HG02981 (cell line): ENCODE measurements around the gene ZNF18.
"Not testable (repeated sequence)": the region's sequence is repeated elsewhere in the genome, so short reads cannot be mapped to it uniquely, and the experiment has no call there.

Experiments
- ATAC-seq: cut with Tn5 transposase; IDR thresholded peaks from one replicate; pipeline ENCODE4 v1.9.1; 2021; ENCODE audit warnings: mild to moderate bottlenecking, moderate library complexity; ENCODE audit not compliant: unreplicated experiment

ZNF18 gene

DNA sequence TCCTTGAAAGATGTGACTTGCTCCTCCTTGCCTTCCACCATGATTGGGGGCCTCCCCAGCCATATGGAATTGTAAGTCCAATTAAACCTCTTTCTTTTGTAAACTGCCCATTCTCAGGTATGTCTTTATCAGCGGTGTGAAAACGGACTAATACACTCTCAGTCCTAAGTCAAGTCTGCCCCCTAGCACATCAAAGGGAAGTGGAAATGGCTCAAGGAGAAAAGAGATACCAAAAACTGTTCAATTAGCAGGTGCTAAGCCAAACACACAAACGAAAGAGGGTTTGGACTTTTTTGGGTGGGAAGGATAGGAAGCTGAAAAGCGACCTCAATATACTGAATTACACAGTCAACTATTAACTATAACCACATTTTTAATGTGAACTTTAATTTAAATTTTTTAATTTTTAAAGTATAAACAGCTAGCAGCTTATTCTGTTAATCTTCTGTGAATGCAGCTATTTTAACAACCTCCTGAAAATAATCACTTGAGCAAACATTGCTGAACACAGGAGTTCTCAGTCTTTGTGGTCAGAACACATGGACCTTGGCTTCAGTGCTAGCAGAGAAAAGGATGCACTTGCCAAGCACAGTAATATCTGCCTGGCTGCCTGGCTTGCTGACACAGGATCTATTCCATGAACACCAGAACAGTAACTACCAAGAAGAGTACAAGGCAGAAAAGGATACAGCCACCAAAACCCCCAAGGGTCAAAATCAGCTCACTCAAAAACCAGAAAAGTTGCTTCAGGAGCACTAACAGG lies 10.9 kb downstream of the ZNF18 start:
- no peak for ATAC-seq

DNA sequence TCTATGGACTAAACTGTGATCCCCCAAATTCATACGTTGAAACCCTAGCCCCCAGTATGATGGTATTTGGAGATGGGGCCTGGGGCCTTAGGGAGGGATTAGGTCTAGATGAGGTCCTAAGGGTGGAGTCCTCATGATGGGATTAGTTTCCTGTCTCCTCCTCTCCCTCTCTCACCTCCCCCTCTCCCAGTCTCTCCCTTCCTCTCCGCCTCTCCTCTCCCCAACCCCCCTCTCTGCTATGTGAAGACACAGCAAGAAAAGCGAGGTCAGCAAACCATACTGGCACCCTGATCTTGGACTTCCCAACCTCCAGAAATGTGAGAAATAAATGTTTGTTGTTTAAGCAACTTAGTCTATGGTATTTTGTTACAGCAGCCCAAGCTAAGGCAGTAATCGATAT lies 15.4 kb downstream of the ZNF18 start:
- no peak for ATAC-seq

DNA sequence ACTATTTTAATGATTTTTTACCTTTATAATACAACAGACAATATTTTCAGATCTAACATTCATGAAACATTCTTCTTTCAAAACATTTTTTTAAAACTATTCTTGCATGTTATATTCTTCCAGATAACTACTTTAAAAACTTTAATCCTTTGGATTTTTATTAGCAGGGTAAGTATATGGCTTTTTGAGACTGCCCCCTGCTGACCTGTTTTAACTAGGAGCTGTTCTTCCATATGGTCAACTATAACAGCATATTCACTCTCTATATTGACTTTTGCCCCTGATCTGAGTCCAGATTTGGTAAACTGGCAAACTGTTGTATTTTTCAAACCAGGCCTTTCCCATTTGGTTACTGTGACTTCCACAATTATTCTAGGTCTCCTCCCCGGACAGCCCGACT lies 16.5 kb downstream of the ZNF18 start:
- no peak for ATAC-seq

DNA sequence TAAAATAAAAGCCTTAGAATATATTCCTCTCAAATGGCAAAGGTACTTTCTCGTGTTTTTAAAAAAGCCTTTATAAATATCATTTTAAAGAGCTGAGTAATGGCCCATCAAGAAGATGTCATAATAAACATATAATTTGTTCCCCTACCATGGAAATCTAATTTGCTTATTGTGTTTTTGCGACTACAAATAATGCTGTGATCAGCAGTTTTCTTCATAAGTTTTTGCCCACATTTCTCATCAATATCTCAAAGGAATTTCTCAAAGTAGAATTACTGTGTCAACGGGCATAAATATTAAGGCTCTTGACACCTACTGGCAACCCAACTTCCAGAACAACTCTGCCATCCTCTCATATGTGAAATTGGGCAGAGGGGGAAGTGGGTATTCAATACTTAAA lies 17.5 kb downstream of the ZNF18 start:
- no peak for ATAC-seq

DNA sequence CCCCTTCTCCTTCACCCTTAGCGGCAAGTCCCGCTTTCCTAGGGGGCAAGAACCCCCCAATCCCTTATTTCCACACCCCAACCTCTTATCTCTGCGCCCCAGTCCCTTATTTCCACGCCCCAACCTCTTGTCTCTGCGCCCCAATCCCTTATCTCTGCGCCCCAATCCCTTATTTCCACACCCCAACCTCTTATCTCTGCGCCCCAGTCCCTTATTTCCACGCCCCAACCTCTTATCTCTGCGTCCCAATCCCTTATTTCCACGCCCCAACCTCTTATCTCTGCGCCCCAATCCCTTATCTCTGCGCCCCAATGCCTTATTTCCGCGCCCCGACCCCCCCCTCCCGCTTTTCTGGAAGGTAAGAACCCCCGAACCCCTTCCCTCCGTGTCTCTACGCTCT lies 24.5 kb downstream of the ZNF18 start:
- ATAC-seq: not testable (repeated sequence)

DNA sequence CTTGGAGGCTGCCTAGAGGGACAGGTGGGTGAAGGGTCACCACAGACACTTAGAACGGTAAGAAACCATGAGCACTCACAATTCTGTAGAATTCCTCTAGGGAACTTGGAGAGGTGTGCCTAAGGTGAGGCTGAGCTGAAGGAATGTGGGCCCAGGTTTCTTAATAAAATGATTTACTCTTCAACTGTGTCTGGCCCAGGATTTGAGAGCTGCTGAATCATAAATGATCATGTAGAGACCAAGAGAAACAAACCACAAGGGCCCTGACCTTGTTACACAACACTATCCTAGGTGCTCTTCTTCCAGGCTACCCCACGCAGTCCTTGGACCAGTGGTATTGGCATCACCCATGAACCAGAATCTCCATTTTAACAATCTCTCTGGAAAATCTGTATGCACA lies 27.7 kb downstream of the ZNF18 start:
- no peak for ATAC-seq

DNA sequence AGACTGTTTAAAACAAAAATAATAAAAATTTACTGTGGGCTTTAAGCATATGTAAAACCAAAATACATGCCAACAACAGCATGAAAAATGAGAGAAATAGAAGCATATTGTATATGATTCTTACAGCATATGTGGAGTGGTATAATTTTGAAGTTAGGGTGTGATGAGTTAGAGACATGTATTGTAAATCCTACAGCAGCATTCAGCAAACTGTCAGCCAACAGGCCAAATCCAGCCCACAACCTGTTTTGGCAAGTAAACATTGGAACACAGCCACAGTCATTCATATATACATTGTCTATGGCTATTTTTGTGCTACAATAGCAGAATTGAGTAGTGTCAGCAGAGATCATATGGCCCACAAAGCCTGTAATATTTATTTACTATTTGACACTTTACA lies 42.3 kb downstream of the ZNF18 start:
- no peak for ATAC-seq

DNA sequence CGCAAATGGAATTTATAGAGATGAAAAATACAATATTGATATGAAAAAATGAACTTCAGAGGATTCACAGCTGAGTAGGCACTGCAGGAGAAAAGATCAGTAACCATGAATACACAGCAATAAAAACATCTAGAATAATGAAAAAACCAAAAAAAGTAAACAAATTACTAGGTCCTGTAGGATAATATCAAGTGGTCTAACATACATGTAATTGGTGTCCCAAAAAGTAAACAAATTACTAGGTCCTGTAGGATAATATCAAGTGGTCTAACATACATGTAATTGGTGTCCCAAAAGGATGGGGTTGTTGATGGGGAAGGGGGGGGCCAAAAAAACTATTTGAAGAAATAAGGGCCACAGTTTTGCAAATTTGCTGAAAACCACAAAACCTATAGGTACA lies 43.4 kb downstream of the ZNF18 start:
- no peak for ATAC-seq

DNA sequence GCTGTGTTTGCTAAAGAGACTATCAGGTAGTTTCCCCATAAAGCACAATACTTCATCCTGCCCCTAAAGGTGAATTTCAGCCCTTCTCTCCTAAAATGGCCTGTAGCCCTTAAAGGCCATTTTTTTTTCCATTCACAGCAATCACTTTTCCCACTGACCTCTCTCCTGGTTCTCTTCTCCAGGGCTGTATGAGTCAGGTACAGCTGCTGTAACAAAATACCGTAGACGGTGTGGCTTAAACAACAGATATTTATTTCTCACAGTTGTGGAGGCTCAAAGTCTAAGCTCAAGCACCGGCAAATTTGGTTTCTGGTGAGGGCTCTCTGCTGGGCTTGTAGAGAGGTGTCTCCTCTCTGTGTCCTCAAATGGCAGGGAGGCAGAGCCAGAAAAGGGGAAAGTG lies 44.7 kb downstream of the ZNF18 start:
- no peak for ATAC-seq

DNA sequence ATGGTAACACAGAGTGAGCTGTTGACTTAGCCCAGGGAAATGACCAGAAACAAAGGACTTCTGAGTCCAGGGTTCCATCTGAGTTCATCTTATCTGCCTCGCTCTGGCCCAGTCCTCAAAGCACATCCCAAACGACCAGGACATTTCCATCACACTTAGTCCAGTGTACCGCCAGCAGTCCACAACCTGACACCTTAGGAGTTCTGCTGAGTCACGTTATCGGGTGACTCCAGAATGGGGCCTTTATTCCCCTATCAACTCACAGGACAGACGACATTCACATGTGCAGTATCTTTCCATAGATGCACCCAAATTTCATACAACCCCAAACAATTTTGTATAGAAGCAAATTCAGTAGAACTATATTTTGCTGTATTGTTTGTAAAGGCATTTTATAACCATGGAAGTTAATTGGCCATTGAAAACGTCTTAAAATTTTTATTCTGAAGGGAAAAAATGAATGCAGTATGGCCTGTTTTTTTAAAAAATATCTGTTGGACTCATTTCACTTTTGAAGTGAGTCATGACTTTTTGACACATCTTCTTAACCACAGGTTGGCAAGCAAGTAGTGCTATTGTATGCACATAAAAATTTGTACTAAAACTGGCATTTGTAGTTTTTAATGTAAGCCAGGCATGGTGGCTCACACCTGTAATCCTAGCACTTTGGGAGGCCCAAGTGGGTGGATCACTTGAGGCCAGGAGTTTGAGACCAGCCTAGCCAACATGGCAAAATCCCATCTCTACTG lies 46.3 kb downstream of the ZNF18 start:
- no peak for ATAC-seq

DNA sequence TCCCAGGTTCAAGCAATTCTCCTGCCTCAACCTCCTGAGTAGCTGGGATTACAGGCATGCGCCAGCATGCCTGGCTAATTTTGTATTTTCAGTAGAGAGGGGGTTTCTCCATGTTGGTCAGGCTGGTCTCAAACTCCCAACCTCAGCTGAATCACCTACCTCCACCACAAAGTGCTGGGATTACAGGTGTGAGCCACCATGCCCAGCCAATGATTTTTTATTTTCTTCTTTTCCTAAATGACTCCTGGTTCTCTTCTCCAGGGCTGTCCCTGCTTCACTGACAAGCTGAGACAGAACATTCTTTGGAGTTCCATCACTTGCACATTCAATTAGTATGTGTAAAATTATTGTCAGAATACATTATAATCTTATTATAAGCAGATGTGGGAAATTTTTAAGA lies 47.7 kb downstream of the ZNF18 start:
- ATAC-seq: not testable (repeated sequence)

DNA sequence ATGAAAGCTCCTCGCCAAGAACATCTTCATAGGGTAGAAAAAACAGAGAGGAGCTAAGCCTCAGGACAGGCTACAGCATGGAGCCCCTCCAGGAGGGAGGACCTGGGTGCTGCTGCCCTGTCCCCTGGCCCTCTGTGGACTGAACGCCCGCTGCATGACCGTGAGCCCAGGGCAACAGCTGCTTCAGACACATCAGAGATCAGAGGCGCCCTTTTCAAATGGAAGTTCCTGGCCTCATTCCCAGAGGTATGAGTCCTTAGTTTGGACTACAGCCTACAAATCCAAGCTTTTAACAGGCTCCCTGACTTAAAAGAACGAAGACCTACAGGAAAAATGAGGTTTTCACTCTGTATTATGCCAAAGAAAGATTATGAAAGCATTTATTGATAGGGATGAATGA lies 48.5 kb downstream of the ZNF18 start:
- no peak for ATAC-seq

DNA sequence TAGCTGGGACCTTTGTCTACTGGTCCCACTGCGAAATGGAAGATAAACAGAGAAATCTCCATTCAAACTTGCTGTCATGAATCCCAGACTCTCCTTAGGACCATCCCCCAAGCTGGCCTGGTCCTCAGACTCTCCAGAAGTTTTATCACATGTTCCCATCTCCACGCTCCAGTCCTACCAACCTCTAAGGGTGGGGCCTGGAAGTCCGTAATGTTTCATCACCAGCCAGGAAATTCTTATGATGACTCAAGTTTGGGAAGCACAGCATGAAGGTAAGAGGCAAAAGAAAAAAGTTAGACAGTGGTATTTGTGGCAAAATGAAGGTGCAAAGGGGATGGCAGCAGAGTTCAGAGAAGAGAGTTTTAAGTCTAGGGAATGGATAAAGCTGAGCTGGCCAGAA lies 52.7 kb downstream of the ZNF18 start:
- no peak for ATAC-seq

DNA sequence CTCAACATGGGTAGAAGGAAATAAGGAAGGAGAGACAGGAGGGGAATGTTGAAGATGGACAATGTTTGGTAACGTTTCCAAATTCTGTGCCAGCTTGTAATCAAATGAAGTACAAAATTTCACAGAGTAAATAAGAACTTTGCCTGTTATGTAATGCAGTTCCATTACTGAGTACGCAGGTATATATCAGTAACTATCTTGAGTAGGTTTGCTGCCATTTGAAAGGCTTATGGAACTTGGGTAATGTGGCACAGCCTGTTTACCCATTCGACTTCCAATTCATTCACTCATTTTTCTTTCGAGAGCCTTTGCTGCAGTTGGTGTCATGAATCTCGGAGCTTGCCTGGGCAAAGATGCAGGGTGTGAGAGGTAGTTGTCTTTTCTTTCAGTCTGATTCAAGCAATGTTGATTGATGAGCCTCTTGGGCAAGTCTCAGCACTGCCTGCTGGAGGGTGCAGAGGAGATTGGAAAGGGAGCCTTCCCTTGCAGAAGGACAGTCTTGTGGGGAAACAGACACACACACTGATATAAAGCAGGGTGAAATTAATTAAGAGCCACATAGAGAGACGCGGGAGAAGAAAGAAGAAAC lies 53.4 kb downstream of the ZNF18 start:
- ATAC-seq: no peak

DNA sequence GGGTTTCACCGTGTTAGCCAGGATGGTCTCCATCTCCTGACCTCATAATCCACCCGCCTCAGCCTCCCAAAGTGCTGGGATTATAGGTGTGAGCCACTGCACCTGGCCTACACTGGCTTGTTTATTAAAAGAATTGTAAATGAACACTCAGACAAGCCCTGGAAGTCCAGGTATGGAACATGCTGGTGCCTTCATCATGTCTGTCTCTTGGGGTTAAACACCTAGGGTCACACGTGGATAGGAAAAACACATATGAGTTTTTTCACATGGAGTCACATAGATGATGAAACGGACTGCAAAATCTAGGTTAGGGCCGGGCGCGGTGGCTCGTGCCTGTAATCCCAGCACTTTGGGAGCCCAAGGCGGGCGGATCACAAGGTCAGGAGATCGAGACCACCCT lies 54.2 kb downstream of the ZNF18 start:
- ATAC-seq: not testable (repeated sequence)

DNA sequence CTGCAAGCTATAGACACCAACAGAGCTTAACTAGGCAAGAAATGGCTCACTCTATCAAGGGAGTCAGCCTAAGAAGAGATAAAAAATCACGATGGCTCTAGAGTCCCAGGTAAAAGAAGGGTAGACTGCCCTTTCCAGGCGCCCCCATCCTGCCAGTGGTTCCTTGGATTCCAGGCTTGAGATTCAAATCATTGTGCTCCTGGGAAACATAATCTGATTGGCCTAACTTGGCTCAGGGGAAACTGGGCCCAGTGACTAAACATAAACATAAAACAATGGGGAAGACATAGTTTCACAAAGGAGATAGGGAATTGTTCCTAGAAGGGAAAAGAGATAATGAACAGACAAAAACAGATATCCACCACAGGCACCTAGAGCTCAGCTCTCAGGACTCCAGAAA lies 56.4 kb downstream of the ZNF18 start:
- ATAC-seq: no peak

DNA sequence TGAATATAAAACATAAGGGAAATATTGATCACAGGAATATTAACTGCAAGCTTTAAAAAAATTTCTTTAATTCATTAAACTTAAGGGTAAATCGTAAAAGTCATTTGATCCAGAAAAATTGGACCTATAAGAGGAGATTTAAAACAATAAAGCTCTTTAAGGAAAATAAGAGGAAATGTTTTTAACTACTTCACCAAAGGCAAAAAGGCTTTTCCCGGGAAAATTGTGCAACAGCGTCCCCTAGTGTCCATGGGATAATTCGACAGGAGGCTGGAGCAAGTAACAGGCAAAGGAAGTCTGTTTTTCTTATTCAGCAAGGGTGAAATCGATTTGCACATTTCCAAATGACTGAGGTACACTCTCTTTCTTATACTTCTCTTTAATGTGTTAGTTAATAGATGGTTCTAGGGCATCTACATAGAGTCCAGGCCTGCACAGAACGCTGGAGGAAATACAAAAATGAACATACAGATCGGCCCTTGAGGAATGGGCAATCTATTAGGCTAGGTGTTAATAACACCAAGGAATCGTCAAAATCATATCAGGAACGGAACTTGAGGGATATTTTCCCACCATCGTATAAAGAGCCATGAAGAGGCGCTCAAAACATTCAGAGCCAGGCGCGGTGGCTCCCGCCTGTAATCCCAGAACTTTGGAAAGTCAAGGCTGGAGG lies 61.4 kb downstream of the ZNF18 start:
- no peak for ATAC-seq

DNA sequence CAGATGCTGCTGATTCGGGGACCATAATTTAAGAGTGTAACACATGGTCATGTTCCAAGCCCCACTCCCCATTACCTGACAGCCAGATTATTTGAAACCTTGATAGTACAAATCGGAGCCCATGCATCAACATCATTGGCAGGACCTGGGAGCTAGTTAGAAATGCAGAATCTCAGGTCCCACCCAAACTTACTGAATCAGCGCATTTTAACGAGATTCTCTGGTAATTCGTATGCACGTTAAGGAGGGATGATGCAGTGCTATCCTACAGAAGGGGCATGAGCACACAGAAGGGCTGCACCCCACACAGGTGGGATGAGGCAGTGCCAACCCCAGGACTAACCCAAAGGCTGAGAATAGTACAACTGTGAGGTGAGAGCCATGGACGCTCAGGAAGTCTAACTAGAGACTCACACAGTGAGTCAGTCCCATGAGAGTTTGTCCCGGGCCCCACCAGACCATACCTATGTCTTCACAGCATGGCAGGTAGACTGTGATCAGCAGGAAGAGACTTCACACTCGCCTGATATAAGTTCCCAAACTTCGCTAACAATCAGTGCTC lies 64.9 kb downstream of the ZNF18 start:
- ATAC-seq: no peak

DNA sequence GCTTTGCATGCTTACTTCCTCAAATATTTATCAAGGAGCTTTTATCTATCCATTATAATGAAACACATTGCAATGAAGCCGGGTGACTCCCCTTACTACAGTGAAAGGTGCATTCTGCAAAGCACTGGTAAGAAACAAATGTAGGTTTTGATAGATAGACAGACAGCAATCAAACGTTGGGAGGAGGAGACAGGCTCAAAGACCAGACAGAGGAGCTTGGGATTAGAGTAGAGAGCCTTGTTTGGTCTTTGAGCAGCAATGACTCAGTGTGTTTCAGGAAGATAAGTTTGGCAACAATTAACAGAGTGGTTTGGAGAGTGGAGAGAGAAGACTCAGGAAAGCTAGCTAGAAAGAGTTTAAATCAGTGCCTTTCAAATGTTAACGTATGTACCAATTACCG lies 68.8 kb downstream of the ZNF18 start:
- no peak for ATAC-seq
